Esophagus squamous epithelium (tissue), 5 donors: ENCODE results near the gene IL20. TPM values are rescaled to one million over a fixed set of nuclear protein-coding genes. Genes with fewer than 3 reads are reported as not detected.

Experiments used
- DNase-seq: peaks from one replicate; lab custom pipeline; 2025; lab: John Stamatoyannopoulos, UW
- H3K27ac ChIP-seq, 4 donors: fragments of 200-600 bp; sonication (generic); one replicate each; pipeline ENCODE4 v1.5.1; 2016 to 2019; ENCODE audit warnings: mild to moderate bottlenecking in 1 of 4
- H3K27me3 ChIP-seq, 4 donors: fragments of 200-600 bp; sonication (generic); 1 replicate in 3 of 4; 2 replicates in 1 of 4; pipeline versions ENCODE4 v1.5.1 to v1.6.0; 2017 to 2021; ENCODE audit warnings: antibody characterized with exemption in 1 of 4
- H3K36me3 ChIP-seq, 3 donors: fragments of 200-600 bp; sonication (generic); one replicate each; pipeline ENCODE4 v1.5.1; 2016 to 2019
- H3K4me1 ChIP-seq, 3 donors: fragments of 200-600 bp; sonication (generic); one replicate each; pipeline ENCODE4 v1.5.1; 2017 to 2019
- H3K4me3 ChIP-seq, 4 donors: fragments of 200-600 bp; sonication (generic); 1 replicate in 3 of 4; 2 replicates in 1 of 4; pipeline ENCODE4 v1.5.1; 2016 to 2019; ENCODE audit warnings: mild to moderate bottlenecking in 2 of 4, moderate library complexity in 1 of 4
- H3K9me3 ChIP-seq, 3 donors: fragments of 200-600 bp; sonication (generic); one replicate each; pipeline ENCODE4 v1.5.1; 2016 to 2019
- CTCF ChIP-seq, 6 experiments: fragments of 450-650 bp in 4 of 6; fragments of 200-600 bp in 2 of 6; sonication (generic) in 2 of 6; IDR thresholded peaks; one replicate each; pipeline ENCODE4 v1.5.1; 2016 to 2019; ENCODE audit warnings: antibody characterized with exemption in 6 of 6, mild to moderate bottlenecking in 4 of 6, moderate library complexity in 4 of 6
- POLR2A ChIP-seq, 4 donors: fragments of 450-650 bp; IDR thresholded peaks; one replicate each; pipeline ENCODE4 v1.6.1; 2017; ENCODE audit warnings: antibody characterized with exemption in 4 of 4, mild to moderate bottlenecking in 4 of 4, moderate library complexity in 3 of 4
- WGBS, 2 donors: methylation state at CpG; one replicate each; pipeline ENCODE4 v1.1.5; 2018; 5-methylcytosine and 5-hydroxymethylcytosine counted together
- intact Hi-C: fragments of 100-400 bp; cut with DNase I; formaldehyde crosslinking; loops from one replicate; pipeline ENCODE4 v1.15.0; 2022
- total RNA-seq, 4 donors: library from RNA; depleted of rRNA; stranded (reverse); fragments of >200 nt; gene quantifications; one replicate each; pipeline ENCODE4 v1.1.0, GENCODE V29; 2016
- donor health status: DM: yes; HTN: yes; CAD: no.

Gene IL20
- total RNA-seq, 4 donors from 2014 or later: 1.1 TPM; not detected in 3

- Histone ChIP-seq H3K4me1 (peaks cover 11 to 36% (median 12%) of the 10 kb centered on the region in 3 donors), H3K9me3 (no peaks in the 10 kb centered on the region), H3K27me3 (peaks cover 0 to 26% (median 0%) of the 10 kb centered on the region in 4 donors), H3K27ac (no peak overlapping the region), H3K4me3 (no peak overlapping the region), H3K36me3 (no peaks in the 10 kb centered on the region)
- DNase-seq: no peak
- intact Hi-C loops: loop anchor here (5.0 kb wide), 1 partner anchor 174 kb away; no protein-coding TSS in a partner anchor
- 0 to 6% methylated on average over 1 of the region's 1 CpG for WGBS, 2 donors
- TF ChIP-seq CTCF (IDR thresholded peaks at IDR 0.05): peak; percentile 81 to 95 (median 90)
- TF ChIP-seq POLR2A (IDR thresholded peaks at IDR 0.05): no peak
Observed at GRCh38 chr1:206911064-206911663, 45.7 kb downstream of the IL20 start.

GRCh38 chr1:206912445-206913095, 47.1 kb downstream of the IL20 start:
- TF ChIP-seq CTCF (IDR thresholded peaks at IDR 0.05) (peak; percentile 84 to 93 (median 90)), POLR2A (IDR thresholded peaks at IDR 0.05) (no peak)
- Histone ChIP-seq H3K27ac (no peak overlapping the region), H3K9me3 (no peaks in the 10 kb centered on the region), H3K36me3 (no peaks in the 10 kb centered on the region), H3K27me3 (peaks cover 0 to 26% (median 0%) of the 10 kb centered on the region in 4 donors), H3K4me3 (no peak overlapping the region), H3K4me1 (peaks cover 11 to 36% (median 12%) of the 10 kb centered on the region in 3 donors)
- WGBS, 2 donors: 18 to 22% methylated on average over 7 of the region's 7 CpGs
- intact Hi-C loops: loop anchor here (5.0 kb wide), 1 partner anchor 175 kb away; no protein-coding TSS in a partner anchor
- DNase-seq: peak; percentile 13

GRCh38 chr1:206913766-206914537, 48.5 kb downstream of the IL20 start:
- Histone ChIP-seq H3K4me3 (no peak overlapping the region), H3K27me3 (peaks cover 0 to 17% (median 0%) of the 10 kb centered on the region in 4 donors), H3K9me3 (no peaks in the 10 kb centered on the region), H3K27ac (no peak overlapping the region), H3K4me1 (peaks cover 10 to 30% (median 10%) of the 10 kb centered on the region in 3 donors), H3K36me3 (no peaks in the 10 kb centered on the region)
- TF ChIP-seq CTCF (IDR thresholded peaks at IDR 0.05): no peak
- TF ChIP-seq POLR2A (IDR thresholded peaks at IDR 0.05): no peak
- no peak for DNase-seq
- intact Hi-C loops: loop anchor here (5.0 kb wide), 1 partner anchor 177 kb away; no protein-coding TSS in a partner anchor
- 71 to 75% methylated on average over 12 of the region's 12 CpGs for WGBS, 2 donors

GRCh38 chr1:206915030-206915735, 49.8 kb downstream of the IL20 start:
- intact Hi-C loops: no loop called here

More at GRCh38 chr1:206915030-206915735, 49.8 kb downstream of the IL20 start:
- TF ChIP-seq CTCF (IDR thresholded peaks at IDR 0.05) (no peak), POLR2A (IDR thresholded peaks at IDR 0.05) (no peak)
- H3K27me3 ChIP-seq: peaks cover 0 to 7% (median 0%) of the 10 kb centered on the region in 4 donors
- H3K27ac ChIP-seq: no peak overlapping the region
- 77 to 85% methylated on average over 11 to 15 of the region's 15 CpGs for WGBS, 2 donors
- peaks cover 0 to 18% (median under 1%) of the 10 kb centered on the region in 3 donors for H3K4me1 ChIP-seq
- H3K4me3 ChIP-seq: no peak overlapping the region
- no peaks in the 10 kb centered on the region for H3K9me3 ChIP-seq
- H3K36me3 ChIP-seq: no peaks in the 10 kb centered on the region
- no peak for DNase-seq
